HG03442 (cell line): ENCODE measurements around the gene HNRNPA2B1.
"Not testable (repeated sequence)": the region's sequence is repeated elsewhere in the genome, so short reads cannot be mapped to it uniquely, and the experiment has no call there.

Experiments
- ATAC-seq: cut with Tn5 transposase; IDR thresholded peaks from one replicate; pipeline ENCODE4 v1.9.1; 2021; ENCODE audit warnings: mild to moderate bottlenecking, moderate library complexity; ENCODE audit not compliant: unreplicated experiment

Gene HNRNPA2B1

DNA sequence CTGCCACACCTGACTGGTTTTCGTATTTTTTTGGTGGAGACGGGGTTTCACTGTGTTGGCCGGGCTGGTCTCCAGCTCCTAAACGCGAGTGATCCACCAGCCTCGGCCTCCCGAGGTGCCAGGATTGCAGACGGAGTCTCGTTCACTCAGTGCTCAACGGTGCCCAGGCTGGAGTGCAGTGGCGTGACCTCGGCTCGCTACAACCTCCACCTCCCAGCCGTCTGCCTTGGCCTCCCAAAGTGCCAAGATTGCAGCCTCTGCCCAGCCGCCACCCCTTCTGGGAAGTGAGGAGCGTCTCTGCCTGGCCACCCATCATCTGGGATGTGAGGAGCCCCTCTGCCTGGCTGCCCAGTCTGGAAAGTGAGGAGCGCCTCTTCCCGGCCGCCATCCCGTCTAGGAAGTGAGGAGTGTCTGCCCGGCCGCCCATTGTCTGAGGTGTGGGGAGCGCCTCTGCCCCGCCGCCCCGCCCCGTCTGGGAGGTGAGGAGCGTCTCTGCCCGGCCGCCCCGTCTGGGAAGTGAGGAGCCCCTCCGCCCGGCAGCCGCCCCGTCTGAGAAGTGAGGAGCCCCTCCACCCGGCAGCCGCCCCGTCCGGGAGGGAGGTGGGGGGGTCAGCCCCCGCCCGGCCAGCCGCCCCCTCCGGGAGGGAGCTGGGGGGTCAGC, 52.8 kb downstream of the HNRNPA2B1 start:
- not testable (repeated sequence) for ATAC-seq

DNA sequence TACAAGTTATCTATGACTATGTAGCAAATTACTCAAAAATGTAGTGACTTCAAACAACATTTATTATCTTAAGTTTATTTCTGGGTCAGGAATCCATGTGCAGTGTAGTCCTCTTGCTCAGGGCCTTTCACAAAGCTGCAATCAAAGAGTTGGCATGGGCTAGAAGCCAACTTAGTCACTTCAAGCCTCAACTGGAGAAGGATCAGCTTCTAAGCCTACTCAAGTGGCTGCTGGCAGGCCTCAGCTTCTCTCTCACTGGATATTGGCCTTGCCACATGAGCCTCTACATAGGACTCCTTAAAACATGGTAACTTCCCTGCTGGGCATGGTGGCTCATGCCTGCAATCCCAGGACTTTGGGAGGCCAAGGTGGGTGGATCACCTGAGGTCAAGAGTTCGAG, 53.5 kb downstream of the HNRNPA2B1 start:
- no peak for ATAC-seq

DNA sequence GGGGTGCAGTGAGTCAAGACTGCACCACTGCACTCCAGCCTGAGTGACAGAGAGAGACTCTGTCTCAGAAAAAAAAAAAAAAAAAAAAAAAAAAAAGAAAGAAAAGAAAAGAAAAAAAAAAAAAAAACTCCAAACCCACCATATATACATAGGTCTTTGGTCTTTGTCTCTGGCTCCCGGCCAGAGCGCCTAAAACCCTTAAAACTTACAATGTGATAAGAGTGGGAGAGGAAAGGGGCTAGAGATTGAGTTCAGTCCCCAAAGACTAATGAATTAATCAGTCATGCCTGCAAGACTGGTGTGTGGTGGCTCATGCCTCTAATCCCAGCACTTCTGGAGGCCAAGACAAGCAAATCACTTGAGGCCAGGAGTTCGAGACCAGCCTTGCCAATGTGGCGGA, 55.3 kb downstream of the HNRNPA2B1 start:
- ATAC-seq, result no peak

DNA sequence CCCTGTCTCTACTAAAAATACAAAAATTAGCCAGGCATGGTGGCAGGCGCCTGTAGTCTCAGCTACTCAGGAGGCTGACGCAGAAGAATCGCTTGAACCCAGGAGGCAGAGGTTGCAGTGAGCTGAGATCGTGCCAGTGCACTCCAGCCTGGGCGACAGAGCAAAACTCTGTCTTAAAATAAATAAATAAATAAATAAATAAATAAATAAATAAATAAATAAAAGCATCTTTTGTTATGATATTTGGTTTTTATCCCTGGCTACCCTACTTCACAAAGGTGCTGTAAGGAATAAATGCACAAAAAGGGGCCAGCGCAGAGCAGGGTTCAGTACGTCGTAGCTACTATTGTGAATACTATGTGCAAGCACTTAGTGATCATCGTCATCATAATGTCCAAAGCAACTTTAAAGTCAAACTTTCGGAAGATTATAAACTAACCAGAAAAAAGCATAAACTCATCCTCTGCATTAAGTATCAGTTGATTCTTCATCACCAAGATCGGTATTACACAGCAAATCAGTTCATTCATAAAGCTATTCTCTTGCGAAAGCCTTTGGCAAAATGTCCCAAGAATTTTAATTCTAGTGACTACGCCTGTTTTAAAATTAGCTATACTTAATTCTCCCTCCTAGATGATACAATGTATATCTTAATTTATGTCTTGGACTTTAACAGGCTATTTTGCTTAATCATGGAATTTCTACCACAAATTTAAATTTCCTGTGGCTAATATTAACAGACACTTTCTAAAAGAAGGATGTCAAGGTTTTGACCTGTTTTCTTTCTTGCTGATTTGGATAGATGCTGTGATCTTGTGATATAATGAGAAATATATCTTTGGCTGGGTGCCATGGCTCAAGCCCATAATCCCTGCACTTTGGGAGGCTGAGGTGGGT, 56.1 kb downstream of the HNRNPA2B1 start:
- ATAC-seq, result no peak

DNA sequence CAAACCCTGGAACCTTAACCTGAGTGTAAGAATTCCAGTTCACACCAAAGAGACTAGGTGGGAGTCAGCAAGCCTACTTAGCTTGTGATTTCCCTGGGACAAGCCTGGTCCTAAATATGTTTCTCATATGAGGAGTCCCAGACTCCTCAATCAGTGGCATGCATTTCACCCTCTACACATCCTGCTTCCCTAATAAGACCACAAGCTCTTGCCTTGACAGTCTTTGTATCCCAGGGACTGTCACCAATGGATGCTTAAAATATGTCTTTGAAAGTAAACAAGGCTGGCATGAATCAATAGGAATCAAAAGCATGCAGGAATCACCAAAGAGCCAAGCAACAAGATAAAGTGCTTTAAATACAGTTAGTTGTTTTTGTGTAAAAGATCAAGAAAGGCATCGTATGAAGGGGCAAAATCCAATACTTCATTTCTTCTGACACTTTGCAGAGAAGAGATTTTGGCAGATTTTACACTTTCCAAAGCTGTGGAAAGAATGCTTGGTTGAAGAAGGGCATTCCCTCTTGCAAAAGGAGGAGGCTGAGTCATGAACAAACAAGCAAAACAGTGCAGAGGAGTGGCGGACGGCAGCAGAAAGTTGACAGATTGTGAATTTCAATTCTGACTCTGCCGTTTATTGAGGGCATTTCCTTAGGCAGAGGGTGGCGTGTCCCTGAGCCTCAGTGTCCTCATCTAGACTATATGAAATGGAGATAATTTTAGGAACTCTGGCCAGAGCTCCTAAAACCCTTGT, 57.1 kb downstream of the HNRNPA2B1 start:
- ATAC-seq, result no peak

DNA sequence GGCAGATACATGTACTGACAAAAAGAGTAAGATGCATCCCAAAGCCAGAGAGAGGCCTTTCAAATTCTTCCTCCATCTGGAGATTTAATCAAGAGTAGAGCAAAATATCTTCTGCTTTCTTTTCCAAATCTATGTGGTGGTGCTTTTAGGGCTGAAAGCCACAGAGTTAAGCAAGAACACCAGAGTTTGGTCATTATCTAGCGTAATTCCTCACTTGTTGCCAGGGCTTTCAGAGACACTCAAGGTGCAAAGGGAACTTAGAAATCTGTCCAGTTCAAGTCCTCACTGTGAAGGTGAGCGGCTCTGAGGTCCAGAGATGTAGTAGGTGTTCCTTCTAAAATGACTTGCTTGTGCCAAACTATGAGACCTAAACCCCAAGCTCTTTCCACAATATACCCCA, 59.5 kb downstream of the HNRNPA2B1 start:
- no peak for ATAC-seq

DNA sequence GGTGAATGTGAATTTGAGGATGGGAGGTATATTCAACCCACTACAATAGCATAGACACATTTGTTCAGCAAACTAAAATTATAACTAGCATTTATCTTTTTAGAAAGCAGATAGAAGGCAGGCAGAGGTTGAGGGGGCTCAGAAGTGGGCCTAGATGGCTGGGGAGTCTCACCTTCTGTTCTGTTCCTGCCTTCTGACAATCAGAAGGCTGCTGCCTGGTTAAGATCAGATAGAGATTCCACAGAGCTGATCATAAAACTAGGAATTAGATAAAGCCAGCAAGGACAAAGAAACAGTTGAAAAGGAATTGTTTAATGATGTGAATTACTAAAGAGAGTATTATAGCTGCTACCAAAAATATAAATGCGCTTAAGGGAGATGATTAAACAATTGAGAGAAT, 60.2 kb downstream of the HNRNPA2B1 start:
- no peak for ATAC-seq
